Glutamatergic neuron (in vitro differentiated cells): ENCODE data around the gene MAG. TPM values are rescaled to one million over a fixed set of nuclear protein-coding genes. Genes with fewer than 3 reads are reported as not detected.

Source experiments
- DNase-seq: peaks from one replicate; pipeline ENCODE4 v3.0.0; 2022
- H3K27ac Mint-ChIP-seq: one replicate; pipeline ENCODE4 v1.8.0; 2020; ENCODE audit warnings: mild to moderate bottlenecking, mixed read lengths, inconsistent platforms; ENCODE audit not compliant: unreplicated experiment
- H3K27me3 Mint-ChIP-seq: one replicate; pipeline ENCODE4 v1.8.0; 2020; ENCODE audit warnings: mild to moderate bottlenecking, moderate library complexity, mixed read lengths, inconsistent platforms; ENCODE audit not compliant: unreplicated experiment
- H3K36me3 Mint-ChIP-seq: one replicate; pipeline ENCODE4 v1.8.0; 2020; ENCODE audit warnings: mild to moderate bottlenecking, mixed read lengths, inconsistent platforms; ENCODE audit not compliant: unreplicated experiment
- H3K4me1 Mint-ChIP-seq: one replicate; pipeline ENCODE4 v1.8.0; 2020; ENCODE audit warnings: mild to moderate bottlenecking, low read depth, mixed read lengths, inconsistent platforms; ENCODE audit not compliant: unreplicated experiment
- H3K4me3 Mint-ChIP-seq: one replicate; pipeline ENCODE4 v1.8.0; 2020; ENCODE audit warnings: mild to moderate bottlenecking, mixed read lengths, inconsistent platforms; ENCODE audit not compliant: unreplicated experiment
- H3K9me3 Mint-ChIP-seq: one replicate; pipeline ENCODE4 v1.8.0; 2020; ENCODE audit warnings: mild to moderate bottlenecking, moderate library complexity, mixed read lengths, inconsistent platforms; ENCODE audit not compliant: unreplicated experiment
- CTCF ChIP-seq: fragments of 200-600 bp; sonication (generic); IDR thresholded peaks from one replicate; pipeline ENCODE4 v1.5.0; 2021; ENCODE audit not compliant: partially characterized antibody, unreplicated experiment
- total RNA-seq: library from RNA; stranded (reverse); fragmentation: NEBNext Ultra II Directional; extraction: Animal tissue kit (Norgen Biotek cat#: 25700); gene quantifications from one replicate; pipeline ENCODE4 v1.2.1, GENCODE V29; 2021; ENCODE audit not compliant: unreplicated experiment

The MAG gene
- total RNA-seq, 1 donor from 2014 or later = not detected

DNA sequence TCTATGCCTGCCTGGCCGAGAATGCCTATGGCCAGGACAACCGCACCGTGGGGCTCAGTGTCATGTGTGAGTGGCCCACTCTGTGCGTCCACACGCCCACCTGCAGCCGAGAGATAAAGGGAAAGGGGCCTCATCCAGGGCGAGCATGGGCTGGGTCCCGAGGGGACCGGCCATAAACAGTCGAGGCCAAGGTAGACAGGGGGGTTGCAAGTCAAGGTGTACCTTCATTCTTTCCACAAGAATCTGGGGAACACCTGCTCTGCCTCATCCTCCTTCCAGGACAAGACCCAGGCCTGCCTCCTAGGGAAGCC lies 8.3 kb downstream of the MAG start:
- DNase-seq = no peak
- no peak overlapping the region for H3K27ac Mint-ChIP-seq
- peaks cover 2% of the 10 kb centered on the region for H3K27me3 Mint-ChIP-seq
- H3K9me3 Mint-ChIP-seq = peaks cover 4% of the 10 kb centered on the region
- no peaks in the 10 kb centered on the region for H3K4me1 Mint-ChIP-seq
- no peak for TF ChIP-seq CTCF
- H3K4me3 Mint-ChIP-seq = no peak overlapping the region
- peaks cover 4% of the 10 kb centered on the region for H3K36me3 Mint-ChIP-seq

- Mint-ChIP-seq H3K27ac (no peak overlapping the region), H3K36me3 (peaks cover 4% of the 10 kb centered on the region), H3K9me3 (peaks cover 6% of the 10 kb centered on the region), H3K4me3 (no peak overlapping the region), H3K4me1 (no peaks in the 10 kb centered on the region), H3K27me3 (peaks cover 2% of the 10 kb centered on the region)
- TF ChIP-seq CTCF = no peak
- DNase-seq = no peak
Measured at GRCh38 chr19:35301961-35302360, 10.0 kb downstream of the MAG start.

GRCh38 chr19:35302446-35302845 lies 10.5 kb downstream of the MAG start:
- peaks cover 4% of the 10 kb centered on the region for H3K36me3 Mint-ChIP-seq
- no peak for DNase-seq
- peaks cover 2% of the 10 kb centered on the region for H3K27me3 Mint-ChIP-seq
- TF ChIP-seq CTCF = no peak
- H3K27ac Mint-ChIP-seq = no peak overlapping the region
- no peaks in the 10 kb centered on the region for H3K4me1 Mint-ChIP-seq
- peaks cover 6% of the 10 kb centered on the region for H3K9me3 Mint-ChIP-seq
- H3K4me3 Mint-ChIP-seq = no peak overlapping the region

DNA sequence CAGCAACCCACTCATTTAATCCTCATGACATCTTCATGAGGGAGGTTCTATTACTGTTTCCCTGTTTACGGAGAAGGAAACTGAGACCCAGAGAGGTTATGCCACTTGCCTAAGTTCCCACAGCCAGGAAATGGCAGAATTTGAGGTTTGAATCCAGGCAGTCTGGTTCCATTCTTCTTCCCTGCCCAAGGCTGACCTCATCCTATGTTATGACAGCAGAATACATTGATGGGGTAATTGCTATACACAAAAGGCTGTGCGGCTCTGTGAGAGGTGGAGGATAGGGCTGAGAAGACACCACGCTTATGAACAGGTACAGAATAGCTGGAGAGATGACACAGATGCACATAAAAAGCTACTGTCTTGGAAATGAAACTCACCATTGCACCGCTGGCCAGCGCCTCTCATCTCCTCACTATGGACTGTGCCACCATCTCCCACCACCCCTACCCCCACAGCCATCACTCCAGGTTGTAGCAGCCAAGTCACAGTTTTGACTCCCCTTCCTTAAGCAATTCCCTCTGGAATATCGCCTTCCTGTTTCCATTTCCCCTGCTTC lies 11.5 kb downstream of the MAG start:
- DNase-seq = no peak
- Mint-ChIP-seq H3K9me3 (peaks cover 6% of the 10 kb centered on the region), H3K4me3 (no peak overlapping the region), H3K27me3 (peaks cover 2% of the 10 kb centered on the region), H3K4me1 (no peaks in the 10 kb centered on the region), H3K36me3 (peaks cover 4% of the 10 kb centered on the region), H3K27ac (no peak overlapping the region)
- no peak for TF ChIP-seq CTCF

GRCh38 chr19:35304036-35304435 lies 12.1 kb downstream of the MAG start:
- Mint-ChIP-seq H3K27ac (no peak overlapping the region), H3K4me3 (no peak overlapping the region), H3K4me1 (no peaks in the 10 kb centered on the region), H3K27me3 (peaks cover 2% of the 10 kb centered on the region), H3K9me3 (peaks cover 6% of the 10 kb centered on the region), H3K36me3 (peaks cover 4% of the 10 kb centered on the region)
- TF ChIP-seq CTCF = no peak
- no peak for DNase-seq
